Choroid plexus epithelial cell (primary cell): ENCODE data around the gene MOK.

ENCODE experiments used
- DNase-seq: peaks from one replicate; pipeline ENCODE4 v3.0.0-alpha.2; 2010; ENCODE audit warnings: low read depth
- H3K4me3 ChIP-seq: 2 replicates; pipeline ENCODE4 v1.5.1; 2011; ENCODE audit warnings: low read depth, mild to moderate bottlenecking, control low read depth, low read length, moderate library complexity
- TF ChIP-seq, protein P1 (sequence below): conservative IDR thresholded peaks from 2 replicates; pipeline ENCODE4 v1.5.1; 2011; ENCODE audit warnings: low read depth, mild to moderate bottlenecking, control low read depth, inconsistent platforms, low read length, moderate library complexity

Gene MOK

DNA sequence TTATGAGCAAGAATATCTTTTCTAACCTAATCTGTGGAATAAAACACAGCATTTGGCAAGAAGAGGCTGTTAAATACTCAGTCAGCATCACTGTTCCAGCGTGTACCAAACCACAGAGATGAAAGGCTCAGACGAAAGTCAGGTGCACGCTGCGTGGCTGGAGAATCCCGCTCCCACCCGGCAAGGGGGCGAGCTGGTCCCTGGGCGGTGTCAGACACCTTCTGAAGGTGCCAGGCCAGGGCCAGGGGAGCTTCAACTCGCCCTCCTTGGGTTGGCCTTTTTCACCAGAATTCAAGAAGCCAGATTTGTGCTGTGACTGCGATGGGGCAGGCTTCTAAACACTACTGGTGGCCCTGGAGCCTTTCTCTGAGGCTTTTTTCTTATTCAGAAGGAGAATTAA, 92.1 kb downstream of the MOK start:
- no peak for DNase-seq
- H3K4me3 ChIP-seq: no peak overlapping the region
- TF ChIP-seq, protein P1, sequence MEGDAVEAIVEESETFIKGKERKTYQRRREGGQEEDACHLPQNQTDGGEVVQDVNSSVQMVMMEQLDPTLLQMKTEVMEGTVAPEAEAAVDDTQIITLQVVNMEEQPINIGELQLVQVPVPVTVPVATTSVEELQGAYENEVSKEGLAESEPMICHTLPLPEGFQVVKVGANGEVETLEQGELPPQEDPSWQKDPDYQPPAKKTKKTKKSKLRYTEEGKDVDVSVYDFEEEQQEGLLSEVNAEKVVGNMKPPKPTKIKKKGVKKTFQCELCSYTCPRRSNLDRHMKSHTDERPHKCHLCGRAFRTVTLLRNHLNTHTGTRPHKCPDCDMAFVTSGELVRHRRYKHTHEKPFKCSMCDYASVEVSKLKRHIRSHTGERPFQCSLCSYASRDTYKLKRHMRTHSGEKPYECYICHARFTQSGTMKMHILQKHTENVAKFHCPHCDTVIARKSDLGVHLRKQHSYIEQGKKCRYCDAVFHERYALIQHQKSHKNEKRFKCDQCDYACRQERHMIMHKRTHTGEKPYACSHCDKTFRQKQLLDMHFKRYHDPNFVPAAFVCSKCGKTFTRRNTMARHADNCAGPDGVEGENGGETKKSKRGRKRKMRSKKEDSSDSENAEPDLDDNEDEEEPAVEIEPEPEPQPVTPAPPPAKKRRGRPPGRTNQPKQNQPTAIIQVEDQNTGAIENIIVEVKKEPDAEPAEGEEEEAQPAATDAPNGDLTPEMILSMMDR: no peak

DNA sequence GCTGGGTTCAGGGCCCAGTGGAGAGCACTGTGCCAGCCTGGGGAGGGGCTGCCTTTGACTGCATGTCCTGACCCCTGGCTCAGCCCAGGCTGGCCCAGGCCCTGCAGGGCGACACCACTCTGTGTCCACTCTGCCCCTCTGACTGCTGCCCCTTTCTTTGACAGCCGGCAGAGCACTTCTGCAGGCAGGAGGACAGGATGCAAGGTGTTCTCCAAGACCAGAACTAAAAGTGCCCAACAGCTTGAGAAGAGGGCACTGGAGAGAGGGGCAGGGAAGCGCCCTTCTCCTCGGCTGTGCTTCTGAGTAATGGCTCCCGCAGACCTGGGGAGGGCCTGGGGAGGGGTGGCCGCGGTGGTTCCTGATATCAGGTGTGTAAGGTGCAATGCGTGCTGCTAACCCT, 92.6 kb downstream of the MOK start:
- TF ChIP-seq, protein P1: no peak
- no peak for DNase-seq
- no peak overlapping the region for H3K4me3 ChIP-seq

DNA sequence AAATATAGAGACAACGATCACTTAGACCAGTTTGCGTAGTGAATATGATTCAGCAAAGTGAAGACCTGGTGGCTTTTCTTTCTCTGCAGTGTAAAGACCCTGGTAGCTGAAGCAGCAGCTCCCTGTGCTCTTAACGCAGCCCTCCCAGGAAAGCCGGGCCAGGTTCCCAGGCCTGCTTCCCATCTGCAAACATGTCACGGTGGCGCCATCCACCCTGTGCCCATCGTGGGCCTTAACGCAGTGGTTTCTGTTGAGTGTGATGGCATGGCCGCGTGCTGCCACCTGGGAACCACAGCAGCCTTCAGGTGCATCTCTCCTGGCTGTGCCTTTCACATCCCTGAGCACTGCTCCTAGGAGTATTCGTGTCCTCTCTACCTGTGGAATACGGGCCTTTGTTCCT, 93.7 kb downstream of the MOK start:
- TF ChIP-seq, protein P1: no peak
- H3K4me3 ChIP-seq: no peak overlapping the region
- no peak for DNase-seq

DNA sequence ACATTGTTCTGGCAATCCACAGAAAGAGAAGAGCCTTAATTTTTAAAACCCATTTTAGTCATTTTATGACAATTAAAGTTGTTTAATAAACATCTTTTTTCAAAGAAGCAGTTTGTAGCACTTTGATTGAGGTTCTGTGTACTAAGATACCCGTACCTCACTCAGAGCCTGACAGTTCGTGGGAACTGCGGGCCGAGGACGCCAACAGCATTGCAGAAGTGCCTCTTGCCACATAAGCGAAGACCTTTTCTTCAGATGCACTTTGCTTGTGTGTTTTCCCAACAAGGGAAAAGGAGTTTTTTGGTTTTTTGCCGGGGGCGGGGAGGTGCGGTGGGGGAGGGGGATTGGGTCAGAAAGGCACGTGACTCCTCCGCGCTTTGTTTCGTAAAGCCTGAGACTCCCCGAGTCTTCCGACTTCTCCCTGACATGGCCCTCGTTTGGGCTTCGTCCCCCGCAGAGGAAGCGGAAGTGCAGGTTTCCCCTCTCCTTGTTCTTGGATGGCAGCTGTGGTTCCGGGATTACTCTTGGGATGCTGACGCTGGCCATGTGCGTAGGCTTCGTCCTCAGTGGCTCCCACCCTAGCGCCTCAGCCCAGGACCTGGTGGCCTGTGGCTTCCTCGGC, 94.4 kb downstream of the MOK start:
- TF ChIP-seq, protein P1: no peak
- DNase-seq: no peak
- H3K4me3 ChIP-seq: no peak overlapping the region

DNA sequence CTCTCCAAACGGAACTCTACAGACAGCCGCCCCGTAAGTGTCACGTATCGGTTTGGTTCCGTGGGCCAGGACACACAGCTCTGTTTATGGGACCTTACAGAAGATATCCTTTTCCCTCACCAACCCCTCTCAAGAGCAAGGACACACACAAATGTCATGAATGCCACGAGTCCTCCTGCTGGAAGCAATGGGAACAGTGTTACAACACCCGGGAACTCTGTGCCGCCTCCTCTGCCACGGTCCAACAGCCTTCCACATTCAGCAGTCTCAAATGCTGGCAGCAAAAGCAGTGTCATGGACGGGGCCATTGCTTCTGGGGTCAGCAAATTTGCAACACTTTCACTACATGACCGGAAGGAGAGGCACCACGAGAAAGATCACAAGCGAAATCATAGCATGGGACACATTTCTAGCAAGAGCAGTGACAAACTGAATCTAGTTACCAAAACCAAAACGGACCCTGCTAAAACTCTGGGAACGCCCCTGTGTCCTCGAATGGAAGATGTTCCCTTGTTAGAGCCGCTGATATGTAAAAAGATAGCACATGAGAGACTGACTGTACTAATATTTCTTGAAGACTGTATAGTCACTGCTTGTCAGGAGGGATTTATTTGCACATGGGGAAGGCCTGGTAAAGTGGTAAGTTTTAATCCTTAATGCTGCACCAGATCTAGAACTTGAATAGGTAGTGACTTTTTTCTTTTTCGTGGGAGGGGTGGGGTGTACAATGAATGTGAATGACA, 95.6 kb downstream of the MOK start:
- H3K4me3 ChIP-seq: no peak overlapping the region
- DNase-seq: peak; percentile 46
- TF ChIP-seq, protein P1: peak; percentile 54

DNA sequence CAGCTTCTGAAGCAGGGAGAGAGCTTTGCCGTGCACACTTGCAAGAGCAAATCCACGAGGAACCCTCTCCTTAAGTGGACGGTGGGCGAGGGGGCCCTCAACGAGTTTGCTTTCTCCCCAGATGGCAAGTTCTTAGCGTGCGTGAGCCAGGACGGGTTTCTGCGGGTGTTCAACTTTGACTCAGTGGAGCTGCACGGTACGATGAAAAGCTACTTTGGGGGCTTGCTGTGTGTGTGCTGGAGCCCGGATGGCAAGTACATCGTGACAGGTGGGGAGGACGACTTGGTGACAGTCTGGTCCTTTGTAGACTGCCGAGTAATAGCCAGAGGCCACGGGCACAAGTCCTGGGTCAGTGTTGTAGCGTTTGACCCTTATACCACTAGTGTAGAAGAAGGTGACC, 96.2 kb downstream of the MOK start:
- TF ChIP-seq, protein P1: no peak
- DNase-seq: no peak
- no peak overlapping the region for H3K4me3 ChIP-seq

DNA sequence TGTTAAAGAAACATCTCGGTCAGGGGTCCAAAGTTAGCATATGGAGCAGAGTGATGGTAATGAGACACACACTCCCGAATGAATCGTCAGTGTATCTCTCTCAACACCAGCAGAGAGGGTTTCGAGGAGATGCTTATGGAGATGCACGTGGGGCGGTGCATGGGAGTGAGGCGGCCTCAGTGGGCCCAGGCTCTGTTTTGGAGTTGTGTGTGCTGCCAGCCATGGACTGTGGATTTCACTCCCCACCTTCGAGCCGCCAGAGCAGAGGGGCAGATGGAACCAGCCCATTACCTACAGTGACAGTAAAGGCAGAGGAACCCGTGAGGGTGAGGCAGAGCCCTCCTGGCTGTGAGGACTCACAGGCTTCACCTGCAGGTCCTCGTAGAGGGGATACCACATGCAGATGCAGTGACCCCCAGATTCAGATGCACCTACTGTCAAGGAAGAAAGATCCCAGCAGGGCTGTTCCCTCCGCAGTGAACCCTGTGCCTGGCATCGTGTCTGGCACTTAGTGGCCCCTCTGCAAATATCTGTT, 97.1 kb downstream of the MOK start:
- no peak for DNase-seq
- TF ChIP-seq, protein P1: no peak
- H3K4me3 ChIP-seq: no peak overlapping the region
